GM18873 (cell line): ENCODE measurements around the gene HS1BP3.

Source experiments
- ATAC-seq: cut with Tn5 transposase; IDR thresholded peaks from one replicate; pipeline ENCODE4 v1.9.1; 2021; ENCODE audit warnings: mild to moderate bottlenecking, moderate library complexity, moderate number of reproducible peaks; ENCODE audit not compliant: unreplicated experiment, low FRiP score

HS1BP3 gene

DNA sequence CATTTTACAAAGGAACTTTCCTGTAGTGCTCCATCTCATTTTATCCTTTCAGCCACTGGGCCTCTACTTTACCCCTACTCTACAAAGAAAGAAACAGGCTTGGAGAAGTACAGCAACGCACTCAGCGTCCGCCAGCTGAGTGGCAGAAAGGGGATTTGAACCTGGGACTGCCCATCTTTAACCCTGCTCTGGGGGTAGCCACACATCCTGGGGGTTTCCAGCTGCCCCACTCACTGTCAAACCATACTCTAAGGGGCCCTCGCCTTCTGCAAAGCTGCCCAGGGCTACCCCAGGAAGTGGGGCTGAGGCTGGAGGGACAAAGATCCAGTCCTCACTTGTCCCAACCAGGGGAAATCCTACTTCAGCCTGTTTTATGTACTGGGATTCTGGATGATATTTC is 17.9 kb downstream of the HS1BP3 start:
- no peak for ATAC-seq

DNA sequence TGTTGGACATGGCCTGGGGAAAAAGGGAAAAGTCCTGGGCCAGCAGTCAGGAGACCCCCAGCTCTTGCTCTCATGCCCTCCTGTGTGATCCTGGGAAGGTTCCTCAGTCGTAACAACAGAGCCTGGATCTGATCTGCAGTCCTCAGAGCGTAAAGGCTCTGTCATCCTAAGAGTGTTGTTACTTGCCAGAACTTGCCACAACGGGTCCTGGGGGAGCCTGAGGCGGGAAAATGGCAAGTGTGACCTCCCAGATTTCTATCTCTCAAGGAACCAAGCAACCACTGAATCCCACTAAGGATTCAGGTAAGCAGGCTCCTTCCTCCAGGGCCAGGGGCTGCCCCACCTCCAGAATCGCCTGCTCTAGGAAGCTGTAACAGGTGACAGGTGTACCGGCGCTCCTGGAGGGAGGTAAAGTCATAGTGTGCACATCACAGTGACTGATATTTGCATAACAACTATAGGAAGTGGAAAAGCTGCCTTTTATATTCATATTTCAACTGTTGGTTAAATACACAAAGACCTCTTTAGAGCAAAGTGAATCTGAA is 18.4 kb downstream of the HS1BP3 start:
- no peak for ATAC-seq

DNA sequence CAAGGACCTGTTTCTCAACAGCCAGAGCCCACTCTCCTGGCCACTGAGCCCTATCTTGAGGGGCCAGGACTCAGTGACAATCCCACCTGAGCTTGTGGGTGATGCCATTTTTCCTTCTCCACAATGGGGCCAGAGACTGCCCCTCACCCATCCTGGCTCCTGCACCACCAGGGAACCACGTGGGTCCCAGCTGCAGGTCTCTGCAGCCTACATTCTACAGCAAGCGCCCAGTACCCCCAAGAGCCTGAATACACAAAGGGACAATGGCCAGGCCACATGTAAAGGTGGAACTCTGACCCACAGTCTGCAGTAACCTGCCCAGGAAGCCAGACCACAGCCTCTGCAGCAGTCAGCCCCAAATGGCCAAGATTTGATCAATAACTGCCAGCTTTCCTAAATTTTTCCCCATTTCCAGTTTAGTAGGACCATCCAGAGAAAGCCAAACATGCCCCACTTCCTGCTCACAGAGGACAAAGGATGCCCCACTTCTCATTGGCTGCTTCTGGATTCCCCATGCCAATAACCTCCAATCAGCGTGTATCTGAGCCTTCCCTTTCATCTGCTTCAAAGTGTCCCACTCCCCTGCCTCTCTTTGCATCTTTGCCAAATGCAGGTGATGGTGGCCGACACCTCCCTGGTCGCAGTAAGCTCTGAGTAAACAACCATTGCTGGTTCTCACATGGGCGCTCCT is 19.1 kb downstream of the HS1BP3 start:
- no peak for ATAC-seq

- ATAC-seq: no peak
Measured at GRCh38 chr2:20630967-20631366, 19.9 kb downstream of the HS1BP3 start.

- ATAC-seq: no peak
Measured at GRCh38 chr2:20629581-20630171, 21.2 kb downstream of the HS1BP3 start.

GRCh38 chr2:20629181-20629580 is 21.7 kb downstream of the HS1BP3 start:
- no peak for ATAC-seq

GRCh38 chr2:20627712-20628380 is 23.1 kb downstream of the HS1BP3 start:
- no peak for ATAC-seq

GRCh38 chr2:20626698-20627513 is 24.0 kb downstream of the HS1BP3 start:
- no peak for ATAC-seq

- no peak for ATAC-seq
Measured at GRCh38 chr2:20626392-20626697, 24.6 kb downstream of the HS1BP3 start.

- ATAC-seq: no peak
Measured at GRCh38 chr2:20625491-20626391, 25.2 kb downstream of the HS1BP3 start.

DNA sequence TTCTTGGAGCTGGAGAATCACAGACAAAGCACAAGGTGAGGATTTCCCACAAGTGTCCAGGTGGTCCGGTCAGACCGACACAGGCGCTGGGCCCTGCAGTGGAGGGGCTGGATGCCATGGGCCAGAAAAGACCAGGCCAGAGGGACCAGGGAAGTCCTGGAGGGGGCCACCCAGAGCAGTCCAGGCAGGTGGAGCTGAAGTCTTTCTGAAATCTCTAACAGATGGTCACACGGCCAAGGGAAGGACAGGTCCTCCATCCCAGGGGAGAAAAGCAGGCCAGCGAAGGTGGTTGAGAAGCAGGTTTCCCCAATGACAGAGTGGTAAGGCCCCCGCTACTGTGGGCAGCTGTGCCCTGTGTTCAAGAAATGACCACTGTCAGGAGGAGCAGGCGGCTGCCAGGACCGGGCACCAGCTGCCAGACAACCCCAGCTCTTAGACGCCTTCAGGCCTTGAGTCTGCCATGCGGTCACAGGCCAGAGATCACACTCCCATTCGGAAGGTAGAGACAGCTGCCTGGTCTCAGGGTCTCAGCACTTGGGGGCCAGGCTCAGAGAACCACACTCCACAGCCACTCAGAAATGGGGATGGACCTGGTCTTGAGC is 25.9 kb downstream of the HS1BP3 start:
- ATAC-seq: no peak

GRCh38 chr2:20624156-20624883 is 26.6 kb downstream of the HS1BP3 start:
- ATAC-seq: no peak

DNA sequence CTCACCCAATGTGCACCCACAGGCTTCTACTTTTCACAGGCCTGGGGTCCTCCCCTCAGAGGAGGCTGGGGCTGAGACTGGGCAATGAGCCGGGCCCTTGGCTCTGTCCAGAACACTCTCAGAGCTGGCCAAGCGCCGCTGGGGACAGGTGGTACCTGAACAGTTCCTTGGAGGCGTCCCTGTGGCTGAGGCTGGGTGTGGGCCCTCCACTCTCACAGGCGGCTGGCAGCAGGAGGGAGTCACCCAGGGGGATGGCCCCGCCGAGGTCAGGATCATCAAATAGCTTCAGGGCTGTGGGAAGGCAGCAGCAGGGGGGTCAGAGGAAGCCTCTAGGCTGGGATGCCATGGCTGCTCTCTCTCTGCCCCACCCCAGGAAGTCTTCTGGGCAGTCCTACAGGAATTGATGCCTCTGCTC is 27.1 kb downstream of the HS1BP3 start:
- ATAC-seq: no peak

DNA sequence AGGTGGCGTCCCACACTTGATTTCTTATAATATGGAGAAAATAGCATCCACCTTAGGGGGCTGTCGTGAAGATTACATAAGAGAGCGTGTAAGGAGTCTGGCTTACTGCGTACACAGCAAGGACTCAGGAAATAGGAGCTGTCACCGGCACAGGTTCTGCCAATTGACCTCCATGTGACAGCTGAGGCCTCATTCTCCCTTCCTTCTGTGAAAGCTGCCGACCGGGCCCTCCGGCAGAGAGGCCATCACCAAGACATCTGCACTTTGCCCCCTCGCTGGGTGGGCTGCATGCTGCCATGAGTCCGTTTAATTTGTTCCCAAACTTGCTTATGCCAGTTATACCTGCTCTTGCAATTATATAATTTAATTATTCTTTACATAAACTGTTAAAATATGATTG is 27.7 kb downstream of the HS1BP3 start:
- no peak for ATAC-seq

DNA sequence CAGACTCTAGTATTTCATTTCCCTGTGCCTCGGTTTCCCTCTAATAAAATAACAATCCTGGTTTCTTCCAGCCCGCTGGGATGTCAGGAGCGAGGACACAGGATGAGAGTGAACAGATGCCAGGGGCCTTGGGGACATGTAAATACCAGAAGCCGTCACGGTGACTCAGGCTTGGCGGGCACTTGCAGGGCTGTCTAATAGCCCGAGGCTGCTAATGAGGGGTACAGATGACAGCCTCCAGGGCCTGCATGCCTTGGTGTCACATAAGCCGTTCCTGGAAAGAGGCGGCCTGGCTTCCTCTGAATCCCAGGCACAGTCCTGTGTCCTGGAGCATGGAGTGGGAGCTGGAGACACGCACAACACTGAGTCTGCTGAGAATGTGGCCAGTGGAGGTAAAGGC is 28.2 kb downstream of the HS1BP3 start:
- no peak for ATAC-seq

DNA sequence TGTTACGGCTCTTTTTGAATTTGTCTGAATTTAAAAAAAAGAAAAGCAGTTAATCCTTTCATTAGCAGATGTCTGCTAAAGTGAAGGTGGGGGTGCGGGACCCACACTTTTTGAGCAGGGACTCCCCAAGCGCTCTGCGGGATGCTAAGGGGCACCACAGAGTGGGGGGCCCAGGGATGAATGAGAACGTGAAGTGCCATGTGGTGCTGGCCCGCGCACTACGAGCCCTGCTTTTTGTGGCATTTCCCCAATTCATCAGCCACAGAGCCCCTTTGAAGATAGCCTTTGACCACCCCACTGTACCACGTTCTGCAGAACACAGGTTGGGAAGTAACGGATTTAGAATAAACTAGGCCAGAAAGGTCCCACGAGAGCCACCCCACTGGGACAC is 28.6 kb downstream of the HS1BP3 start:
- ATAC-seq: no peak

- ATAC-seq: no peak
Measured at GRCh38 chr2:20621366-20622295, 29.3 kb downstream of the HS1BP3 start.
